ENCODE data around the gene PRSS1.

The PRSS1 gene

GRCh38 chr7:142739923-142740492 lies 9.3 kb upstream of the PRSS1 start:
- TF ChIP-seq, protein P1, sequence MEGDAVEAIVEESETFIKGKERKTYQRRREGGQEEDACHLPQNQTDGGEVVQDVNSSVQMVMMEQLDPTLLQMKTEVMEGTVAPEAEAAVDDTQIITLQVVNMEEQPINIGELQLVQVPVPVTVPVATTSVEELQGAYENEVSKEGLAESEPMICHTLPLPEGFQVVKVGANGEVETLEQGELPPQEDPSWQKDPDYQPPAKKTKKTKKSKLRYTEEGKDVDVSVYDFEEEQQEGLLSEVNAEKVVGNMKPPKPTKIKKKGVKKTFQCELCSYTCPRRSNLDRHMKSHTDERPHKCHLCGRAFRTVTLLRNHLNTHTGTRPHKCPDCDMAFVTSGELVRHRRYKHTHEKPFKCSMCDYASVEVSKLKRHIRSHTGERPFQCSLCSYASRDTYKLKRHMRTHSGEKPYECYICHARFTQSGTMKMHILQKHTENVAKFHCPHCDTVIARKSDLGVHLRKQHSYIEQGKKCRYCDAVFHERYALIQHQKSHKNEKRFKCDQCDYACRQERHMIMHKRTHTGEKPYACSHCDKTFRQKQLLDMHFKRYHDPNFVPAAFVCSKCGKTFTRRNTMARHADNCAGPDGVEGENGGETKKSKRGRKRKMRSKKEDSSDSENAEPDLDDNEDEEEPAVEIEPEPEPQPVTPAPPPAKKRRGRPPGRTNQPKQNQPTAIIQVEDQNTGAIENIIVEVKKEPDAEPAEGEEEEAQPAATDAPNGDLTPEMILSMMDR (IDR thresholded peaks at IDR 0.05): no peak

GRCh38 chr7:142740786-142741185 lies 8.5 kb upstream of the PRSS1 start:
- TF ChIP-seq, protein P1 (IDR thresholded peaks at IDR 0.05): no peak

DNA sequence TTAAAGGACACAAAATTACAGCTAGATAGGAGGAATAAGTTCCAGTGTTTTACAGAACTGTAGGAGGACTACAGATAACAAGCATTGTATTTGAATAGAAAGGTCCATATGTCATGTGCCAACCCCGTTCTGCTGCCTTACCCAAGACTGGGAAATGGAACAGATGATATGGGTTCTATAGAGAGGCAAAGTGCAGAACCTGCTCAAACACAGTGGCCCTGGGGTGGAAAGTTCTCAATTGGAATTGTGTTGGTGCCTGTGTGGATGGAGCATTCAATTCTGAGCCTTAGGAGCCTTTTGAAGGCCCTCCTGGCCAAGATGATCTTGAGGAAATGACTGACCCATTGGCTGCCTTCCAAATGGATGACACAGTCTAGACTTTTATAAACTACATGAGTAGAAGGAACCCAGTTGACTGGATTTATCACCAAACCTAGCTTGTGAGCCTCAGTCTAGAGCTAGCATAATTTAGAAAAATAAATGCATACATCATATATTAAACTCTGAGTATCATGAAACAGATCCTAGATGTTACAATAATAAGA lies 4.1 kb upstream of the PRSS1 start:
- TF ChIP-seq, protein P1 (IDR thresholded peaks at IDR 0.05): no peak

DNA sequence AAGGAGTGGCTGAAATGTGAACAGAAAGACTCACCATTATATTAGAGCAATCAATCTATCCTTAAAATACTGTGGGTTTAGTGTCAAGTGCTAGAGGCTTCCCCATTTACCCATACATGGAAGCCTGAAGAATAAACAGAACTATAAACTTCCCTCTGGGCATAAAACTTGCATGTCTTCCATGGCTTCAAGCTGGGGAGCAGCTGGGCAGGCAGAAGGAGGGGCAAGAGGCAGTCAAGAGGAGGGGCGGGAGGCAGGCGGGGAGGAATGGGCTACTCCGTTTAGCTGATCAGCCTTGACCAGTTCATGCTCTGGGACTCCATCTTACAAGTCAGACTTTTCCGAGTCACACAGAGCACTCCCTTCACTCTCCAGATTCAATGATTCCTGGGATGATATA lies 3.5 kb upstream of the PRSS1 start:
- TF ChIP-seq, protein P1 (IDR thresholded peaks at IDR 0.05): no peak

GRCh38 chr7:142746264-142746663 lies 3.0 kb upstream of the PRSS1 start:
- TF ChIP-seq, protein P1 (IDR thresholded peaks at IDR 0.05): no peak

- TF ChIP-seq, protein P1 (IDR thresholded peaks at IDR 0.05): no peak
Measured at GRCh38 chr7:142750321-142750938, 1.2 kb downstream of the PRSS1 start.

DNA sequence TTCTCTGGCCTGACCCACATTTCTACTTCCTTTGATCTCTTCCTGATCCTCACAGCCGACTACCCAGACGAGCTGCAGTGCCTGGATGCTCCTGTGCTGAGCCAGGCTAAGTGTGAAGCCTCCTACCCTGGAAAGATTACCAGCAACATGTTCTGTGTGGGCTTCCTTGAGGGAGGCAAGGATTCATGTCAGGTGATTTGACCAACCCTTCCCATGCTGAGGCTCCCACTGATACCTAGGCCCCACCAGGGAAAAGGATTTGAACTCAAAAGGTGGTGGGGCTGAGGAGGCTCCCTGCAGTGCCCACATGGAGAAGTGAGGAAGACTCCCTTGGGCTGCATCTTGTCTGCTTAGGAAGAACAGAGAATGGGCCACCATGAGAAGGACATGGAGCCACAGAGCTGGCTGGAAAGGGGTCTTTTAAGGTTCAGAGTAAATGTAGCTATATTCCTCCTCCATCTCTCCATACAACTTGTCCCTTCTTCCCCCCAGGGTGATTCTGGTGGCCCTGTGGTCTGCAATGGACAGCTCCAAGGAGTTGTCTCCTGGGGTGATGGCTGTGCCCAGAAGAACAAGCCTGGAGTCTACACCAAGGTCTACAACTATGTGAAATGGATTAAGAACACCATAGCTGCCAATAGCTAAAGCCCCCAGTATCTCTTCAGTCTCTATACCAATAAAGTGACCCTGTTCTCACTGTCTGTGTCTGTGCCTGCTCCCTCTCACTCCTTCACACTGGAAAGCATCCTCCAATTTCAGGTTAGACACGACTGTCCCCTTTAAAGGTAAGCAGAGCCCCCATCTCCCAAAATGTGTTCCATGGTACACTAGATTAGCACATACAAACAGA lies 3.3 kb downstream of the PRSS1 start:
- TF ChIP-seq, protein P1 (IDR thresholded peaks at IDR 0.05): no peak

Data from LNCAP (cell line).